ENCODE data around the gene CDK15.

- TF ChIP-seq, protein P1, sequence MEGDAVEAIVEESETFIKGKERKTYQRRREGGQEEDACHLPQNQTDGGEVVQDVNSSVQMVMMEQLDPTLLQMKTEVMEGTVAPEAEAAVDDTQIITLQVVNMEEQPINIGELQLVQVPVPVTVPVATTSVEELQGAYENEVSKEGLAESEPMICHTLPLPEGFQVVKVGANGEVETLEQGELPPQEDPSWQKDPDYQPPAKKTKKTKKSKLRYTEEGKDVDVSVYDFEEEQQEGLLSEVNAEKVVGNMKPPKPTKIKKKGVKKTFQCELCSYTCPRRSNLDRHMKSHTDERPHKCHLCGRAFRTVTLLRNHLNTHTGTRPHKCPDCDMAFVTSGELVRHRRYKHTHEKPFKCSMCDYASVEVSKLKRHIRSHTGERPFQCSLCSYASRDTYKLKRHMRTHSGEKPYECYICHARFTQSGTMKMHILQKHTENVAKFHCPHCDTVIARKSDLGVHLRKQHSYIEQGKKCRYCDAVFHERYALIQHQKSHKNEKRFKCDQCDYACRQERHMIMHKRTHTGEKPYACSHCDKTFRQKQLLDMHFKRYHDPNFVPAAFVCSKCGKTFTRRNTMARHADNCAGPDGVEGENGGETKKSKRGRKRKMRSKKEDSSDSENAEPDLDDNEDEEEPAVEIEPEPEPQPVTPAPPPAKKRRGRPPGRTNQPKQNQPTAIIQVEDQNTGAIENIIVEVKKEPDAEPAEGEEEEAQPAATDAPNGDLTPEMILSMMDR (IDR thresholded peaks at IDR 0.05) = 0 out of 2 replicates have a peak, but pooled peaks have one; percentile 36
- TF ChIP-seq KAT7 (CRISPR knock-in tag; IDR thresholded peaks at IDR 0.05; ENCODE audit: borderline replicate concordance) = no peak
- TF ChIP-seq, protein P2, sequence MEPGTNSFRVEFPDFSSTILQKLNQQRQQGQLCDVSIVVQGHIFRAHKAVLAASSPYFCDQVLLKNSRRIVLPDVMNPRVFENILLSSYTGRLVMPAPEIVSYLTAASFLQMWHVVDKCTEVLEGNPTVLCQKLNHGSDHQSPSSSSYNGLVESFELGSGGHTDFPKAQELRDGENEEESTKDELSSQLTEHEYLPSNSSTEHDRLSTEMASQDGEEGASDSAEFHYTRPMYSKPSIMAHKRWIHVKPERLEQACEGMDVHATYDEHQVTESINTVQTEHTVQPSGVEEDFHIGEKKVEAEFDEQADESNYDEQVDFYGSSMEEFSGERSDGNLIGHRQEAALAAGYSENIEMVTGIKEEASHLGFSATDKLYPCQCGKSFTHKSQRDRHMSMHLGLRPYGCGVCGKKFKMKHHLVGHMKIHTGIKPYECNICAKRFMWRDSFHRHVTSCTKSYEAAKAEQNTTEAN (CRISPR knock-in tag; IDR thresholded peaks at IDR 0.05) = no peak
- TF ChIP-seq ESRRA (CRISPR knock-in tag; IDR thresholded peaks at IDR 0.05; ENCODE audit: borderline replicate concordance) = no peak
- no peak for TF ChIP-seq ZNF121 (CRISPR knock-in tag; IDR thresholded peaks at IDR 0.05)
- TF ChIP-seq PREB (CRISPR knock-in tag; IDR thresholded peaks at IDR 0.05; ENCODE audit: borderline replicate concordance) = no peak
- TF ChIP-seq, protein P3, sequence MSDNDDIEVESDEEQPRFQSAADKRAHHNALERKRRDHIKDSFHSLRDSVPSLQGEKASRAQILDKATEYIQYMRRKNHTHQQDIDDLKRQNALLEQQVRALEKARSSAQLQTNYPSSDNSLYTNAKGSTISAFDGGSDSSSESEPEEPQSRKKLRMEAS (CRISPR knock-in tag; IDR thresholded peaks at IDR 0.05) = no peak
- TF ChIP-seq OVOL2 (CRISPR knock-in tag; IDR thresholded peaks at IDR 0.05; ENCODE audit: borderline replicate concordance) = no peak
- TF ChIP-seq SP1 (CRISPR knock-in tag; conservative IDR thresholded peaks at IDR 0.05) = no peak
- TF ChIP-seq CREB1 (CRISPR knock-in tag; IDR thresholded peaks at IDR 0.05) = no peak
- TF ChIP-seq ETV6 (CRISPR knock-in tag; IDR thresholded peaks at IDR 0.05) = no peak
These were observed 10.5 kb upstream of the CDK15 start for GRCh38 chr2:201795607-201796477.

Data from WTC11 (cell line).